Peyer's patch (tissue), 4 donors: ENCODE data around the gene ERLIN1.

Experiments
- POLR2A ChIP-seq, 2 donors: fragments of 450-650 bp; IDR thresholded peaks; one replicate each; pipeline ENCODE4 v1.5.1; 2017; ENCODE audit warnings: antibody characterized with exemption in 2 of 2, mild to moderate bottlenecking in 2 of 2, moderate library complexity in 2 of 2
- TF ChIP-seq, protein P1 (sequence below), 6 experiments: fragments of 450-650 bp in 4 of 6; fragments of 200-600 bp in 2 of 6; sonication (generic) in 1 of 6; IDR thresholded peaks; one replicate each; pipeline ENCODE4 v1.5.1; 2017 to 2019; ENCODE audit warnings: antibody characterized with exemption in 6 of 6, mild to moderate bottlenecking in 3 of 6, moderate library complexity in 1 of 6

GRCh38 chr10:100101192-100102076 lies 84.4 kb downstream of the ERLIN1 start:
- TF ChIP-seq, protein P1, sequence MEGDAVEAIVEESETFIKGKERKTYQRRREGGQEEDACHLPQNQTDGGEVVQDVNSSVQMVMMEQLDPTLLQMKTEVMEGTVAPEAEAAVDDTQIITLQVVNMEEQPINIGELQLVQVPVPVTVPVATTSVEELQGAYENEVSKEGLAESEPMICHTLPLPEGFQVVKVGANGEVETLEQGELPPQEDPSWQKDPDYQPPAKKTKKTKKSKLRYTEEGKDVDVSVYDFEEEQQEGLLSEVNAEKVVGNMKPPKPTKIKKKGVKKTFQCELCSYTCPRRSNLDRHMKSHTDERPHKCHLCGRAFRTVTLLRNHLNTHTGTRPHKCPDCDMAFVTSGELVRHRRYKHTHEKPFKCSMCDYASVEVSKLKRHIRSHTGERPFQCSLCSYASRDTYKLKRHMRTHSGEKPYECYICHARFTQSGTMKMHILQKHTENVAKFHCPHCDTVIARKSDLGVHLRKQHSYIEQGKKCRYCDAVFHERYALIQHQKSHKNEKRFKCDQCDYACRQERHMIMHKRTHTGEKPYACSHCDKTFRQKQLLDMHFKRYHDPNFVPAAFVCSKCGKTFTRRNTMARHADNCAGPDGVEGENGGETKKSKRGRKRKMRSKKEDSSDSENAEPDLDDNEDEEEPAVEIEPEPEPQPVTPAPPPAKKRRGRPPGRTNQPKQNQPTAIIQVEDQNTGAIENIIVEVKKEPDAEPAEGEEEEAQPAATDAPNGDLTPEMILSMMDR (IDR thresholded peaks at IDR 0.05): no peak
- TF ChIP-seq POLR2A (IDR thresholded peaks at IDR 0.05): no peak
